Measurements from ENCODE around the gene MUC15. TPM values are rescaled to one million over a fixed set of nuclear protein-coding genes. Genes with fewer than 3 reads are reported as not detected.

Gene MUC15
- total and polyA plus RNA-seq, 2 donors (not counting 1 experiment from before 2014, with no cell fraction given), result not detected

- no peak overlapping the region for H3K27ac ChIP-seq (ENCODE audit: low read length in 2 of 2)
- no peaks in the 10 kb centered on the region for H3K9me3 ChIP-seq (ENCODE audit: control extremely low read depth in 1 of 3, control insufficient read depth in 2 of 3, insufficient read depth in 1 of 3, low read length in 2 of 3)
- no peak for ATAC-seq (ENCODE audit: low read depth)
- POLR2A ChIA-PET, result no interaction called here
- no peak for TF ChIP-seq CTCF (IDR thresholded peaks at IDR 0.05)
- TF ChIP-seq EZH2 (IDR thresholded peaks at IDR 0.05; ENCODE audit: borderline replicate concordance, insufficient read depth, low read depth, low read length, poor library complexity, severe bottlenecking), result no peak
- no peaks in the 10 kb centered on the region for H4K20me1 ChIP-seq (ENCODE audit: control insufficient read depth, insufficient read depth, low read length, poor library complexity, severe bottlenecking)
- H3K4me1 Mint-ChIP-seq, result no peaks in the 10 kb centered on the region
- no peak overlapping the region for H2AFZ ChIP-seq (ENCODE audit: insufficient read depth, low read depth, low read length, poor library complexity, severe bottlenecking)
- no peaks in the 10 kb centered on the region for H3K27me3 Mint-ChIP-seq
- H3K9me3 Mint-ChIP-seq (ENCODE audit: insufficient read depth), result peaks cover 2% of the 10 kb centered on the region
- no peaks in the 10 kb centered on the region for H3K27me3 ChIP-seq (replicated peaks in 1 of 4; ENCODE audit: control extremely low read depth in 1 of 4, control insufficient read depth in 3 of 4, insufficient read depth in 4 of 4, low read length in 3 of 4)
- H3K4me3 ChIP-seq (ENCODE audit: control extremely low read depth in 1 of 5, extremely low read depth in 1 of 5, insufficient read depth in 1 of 5, low read depth in 2 of 5, low read length in 4 of 5), result no peak overlapping the region
- H3K27ac Mint-ChIP-seq, result no peak overlapping the region
- DNase-seq, result no peak
- H3K4me2 ChIP-seq (replicated peaks; ENCODE audit: low read depth, low read length, poor library complexity, severe bottlenecking), result no peak overlapping the region
- CTCF ChIA-PET, result no interaction called here
- H3K79me2 ChIP-seq (ENCODE audit: control insufficient read depth, insufficient read depth, low read length), result no peaks in the 10 kb centered on the region
- H3K4me1 ChIP-seq (ENCODE audit: control insufficient read depth in 2 of 2, insufficient read depth in 2 of 2, low read length in 2 of 2), result no peaks in the 10 kb centered on the region
- H3K4me3 Mint-ChIP-seq, result no peak overlapping the region
- WGBS (ENCODE audit: insufficient coverage), result no CpG with 5 or more reads among the region's 2 CpGs
- intact Hi-C loops (cut with micrococcal nuclease), result no loop called here
- no peak overlapping the region for H3K9ac ChIP-seq (ENCODE audit: low read length)
- H3K36me3 ChIP-seq (replicated peaks in 1 of 2; ENCODE audit: control extremely low read depth in 1 of 2, control insufficient read depth in 1 of 2, extremely low read depth in 1 of 2, insufficient read depth in 2 of 2, low read length in 1 of 2), result no peaks in the 10 kb centered on the region
These were observed 30.2 kb downstream of the MUC15 start for GRCh38 chr11:26541870-26542269.

- H3K27ac Mint-ChIP-seq, result no peak overlapping the region
- Histone ChIP-seq H3K79me2 (ENCODE audit: control insufficient read depth, insufficient read depth, low read length) (no peaks in the 10 kb centered on the region), H3K4me3 (ENCODE audit: control extremely low read depth in 1 of 5, extremely low read depth in 1 of 5, insufficient read depth in 1 of 5, low read depth in 2 of 5, low read length in 4 of 5) (no peak overlapping the region), H2AFZ (ENCODE audit: insufficient read depth, low read depth, low read length, poor library complexity, severe bottlenecking) (no peak overlapping the region), H3K4me2 (replicated peaks; ENCODE audit: low read depth, low read length, poor library complexity, severe bottlenecking) (no peak overlapping the region), H3K27me3 (replicated peaks in 1 of 4; ENCODE audit: control extremely low read depth in 1 of 4, control insufficient read depth in 3 of 4, insufficient read depth in 4 of 4, low read length in 3 of 4) (no peaks in the 10 kb centered on the region), H3K9ac (ENCODE audit: low read length) (no peak overlapping the region), H3K36me3 (replicated peaks in 1 of 2; ENCODE audit: control extremely low read depth in 1 of 2, control insufficient read depth in 1 of 2, extremely low read depth in 1 of 2, insufficient read depth in 2 of 2, low read length in 1 of 2) (no peaks in the 10 kb centered on the region), H3K4me1 (ENCODE audit: control insufficient read depth in 2 of 2, insufficient read depth in 2 of 2, low read length in 2 of 2) (no peaks in the 10 kb centered on the region), H3K27ac (ENCODE audit: low read length in 2 of 2) (no peak overlapping the region), H4K20me1 (ENCODE audit: control insufficient read depth, insufficient read depth, low read length, poor library complexity, severe bottlenecking) (no peaks in the 10 kb centered on the region), H3K9me3 (ENCODE audit: control extremely low read depth in 1 of 3, control insufficient read depth in 2 of 3, insufficient read depth in 1 of 3, low read length in 2 of 3) (no peaks in the 10 kb centered on the region)
- no peak for DNase-seq
- H3K4me3 Mint-ChIP-seq, result no peak overlapping the region
- H3K4me1 Mint-ChIP-seq, result no peaks in the 10 kb centered on the region
- H3K27me3 Mint-ChIP-seq, result no peaks in the 10 kb centered on the region
- no peak for ATAC-seq (ENCODE audit: low read depth)
- ChIA-PET POLR2A (no interaction called here), CTCF (no interaction called here)
- intact Hi-C loops (cut with micrococcal nuclease), result no loop called here
- WGBS (ENCODE audit: insufficient coverage), result no CpG with 5 or more reads among the region's 3 CpGs
- TF ChIP-seq CTCF (IDR thresholded peaks at IDR 0.05) (no peak), EZH2 (IDR thresholded peaks at IDR 0.05; ENCODE audit: borderline replicate concordance, insufficient read depth, low read depth, low read length, poor library complexity, severe bottlenecking) (no peak)
- H3K9me3 Mint-ChIP-seq (ENCODE audit: insufficient read depth), result peaks cover 2% of the 10 kb centered on the region
These were observed 32.5 kb downstream of the MUC15 start for GRCh38 chr11:26539517-26539916.

Measured in B cell (primary cell).